GM12892 (cell line): ENCODE measurements around the gene STAB2.

ENCODE experiments used
- POLR2A ChIP-seq: IDR thresholded peaks from 2 replicates; pipeline ENCODE4 v1.6.1; 2011; ENCODE audit warnings: low read depth, low read length, control low read depth
- POLR2AphosphoS5 ChIP-seq: IDR thresholded peaks from 2 replicates; pipeline ENCODE4 v1.6.1; 2011; ENCODE audit warnings: low read depth, low read length, control low read depth

DNA sequence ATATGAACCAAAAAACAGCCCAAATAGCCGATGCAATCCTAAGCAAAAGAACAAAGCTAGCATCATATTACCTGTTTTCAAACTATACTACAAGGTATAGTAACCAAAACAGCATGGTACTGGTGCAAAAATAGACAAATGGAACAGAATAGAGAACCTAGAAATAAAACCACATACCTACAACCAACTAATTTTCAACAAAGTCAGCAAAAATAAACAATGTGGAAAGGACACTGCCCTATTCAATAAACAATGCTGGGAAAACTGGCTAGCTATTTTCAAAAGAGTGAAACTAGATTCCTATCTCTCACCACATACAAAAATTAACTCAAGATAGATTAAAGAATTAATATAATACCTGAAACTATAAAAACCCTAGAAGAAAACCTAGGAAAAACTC, 17.8 kb upstream of the STAB2 start:
- no peak for TF ChIP-seq POLR2A
- no peak for TF ChIP-seq POLR2AphosphoS5
